ENCODE results near the gene MRTFA.
"Not testable (repeated sequence)": the region's sequence is repeated elsewhere in the genome, so short reads cannot be mapped to it uniquely, and the experiment has no call there.

MRTFA gene

GRCh38 chr22:40510631-40511364 is 125.7 kb downstream of the MRTFA start:
- no peak for DNase-seq (ENCODE audit: low read depth)
- H3K4me3 ChIP-seq (ENCODE audit: low read depth, low read length) = no peak overlapping the region

DNA sequence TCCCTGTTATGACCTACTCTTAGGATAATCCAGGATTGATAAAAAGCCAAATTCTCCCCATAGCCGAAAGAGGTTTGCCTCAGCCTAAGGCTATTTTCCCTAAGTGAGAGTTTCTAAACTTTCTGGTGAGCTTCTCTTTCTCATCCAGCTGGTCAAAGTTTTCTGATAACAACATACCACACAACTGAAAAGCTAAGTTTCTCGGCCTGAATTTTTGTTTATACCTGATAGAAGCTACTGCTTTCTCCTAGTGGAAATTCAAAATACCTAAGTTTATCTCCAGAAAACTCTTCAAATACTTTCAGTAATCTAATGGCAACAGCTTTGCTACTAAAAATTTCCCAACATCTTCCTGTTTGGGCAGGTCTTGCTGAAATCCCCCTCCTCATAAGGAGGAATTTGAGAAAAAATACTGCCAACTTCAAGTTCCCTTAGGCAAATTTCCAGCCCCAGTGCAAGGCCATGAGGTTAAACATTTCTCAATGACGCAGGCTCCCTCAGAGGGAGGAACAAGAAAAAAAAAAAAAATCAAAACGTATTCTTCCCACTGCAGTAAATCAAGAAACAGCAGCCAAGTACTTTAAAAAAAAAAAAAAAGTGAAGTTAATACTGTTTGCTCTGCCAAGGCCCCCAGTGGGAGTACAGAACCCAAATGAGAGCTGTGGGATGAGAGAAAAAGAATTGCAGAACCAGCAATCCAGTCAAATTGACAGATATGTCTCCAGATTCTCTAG is 127.0 kb downstream of the MRTFA start:
- peak; percentile 96 for DNase-seq (ENCODE audit: low read depth)
- H3K4me3 ChIP-seq (ENCODE audit: low read depth, low read length) = no peak overlapping the region

- not testable (repeated sequence) for H3K4me3 ChIP-seq (ENCODE audit: low read depth, low read length); DNase-seq (ENCODE audit: low read depth)
These were observed 128.5 kb downstream of the MRTFA start for GRCh38 chr22:40508046-40508445.

GRCh38 chr22:40507491-40507890 is 129.0 kb downstream of the MRTFA start:
- DNase-seq (ENCODE audit: low read depth) = no peak

GRCh38 chr22:40506762-40507161 is 129.8 kb downstream of the MRTFA start:
- no peak for DNase-seq (ENCODE audit: low read depth)
- no peak overlapping the region for H3K4me3 ChIP-seq (ENCODE audit: low read depth, low read length)

More at GRCh38 chr22:40507491-40507890, 129.0 kb downstream of the MRTFA start:
- no peak overlapping the region for H3K4me3 ChIP-seq (ENCODE audit: low read depth, low read length)

- no peak overlapping the region for H3K4me3 ChIP-seq (ENCODE audit: low read depth, low read length)
- no peak for DNase-seq (ENCODE audit: low read depth)
These were observed 132.0 kb downstream of the MRTFA start for GRCh38 chr22:40504285-40505249.

DNA sequence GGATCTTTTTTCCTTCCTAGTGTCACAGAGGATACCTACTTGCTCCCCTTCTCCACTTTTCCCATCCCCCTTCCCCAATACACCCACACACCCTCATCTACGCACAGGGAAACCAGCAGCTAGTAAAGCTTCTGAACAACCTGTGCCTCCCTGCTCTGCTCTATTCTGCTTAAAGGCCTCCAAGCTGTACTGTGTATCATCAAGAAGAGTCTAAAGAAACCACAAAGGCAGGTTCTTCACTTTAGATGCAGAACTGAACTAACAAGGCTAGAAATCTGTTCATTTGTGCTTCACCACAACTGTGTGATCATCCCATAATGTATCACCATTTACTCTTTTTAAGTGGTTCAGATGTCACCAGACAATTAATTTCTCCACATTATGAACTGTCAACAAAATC is 133.6 kb downstream of the MRTFA start:
- no peak overlapping the region for H3K4me3 ChIP-seq (ENCODE audit: low read depth, low read length)
- no peak for DNase-seq (ENCODE audit: low read depth)

- H3K4me3 ChIP-seq (ENCODE audit: low read depth, low read length); DNase-seq (ENCODE audit: low read depth): not testable (repeated sequence)
These were observed 136.1 kb downstream of the MRTFA start for GRCh38 chr22:40500465-40500786.

- no peak overlapping the region for H3K4me3 ChIP-seq (ENCODE audit: low read depth, low read length)
- peak; percentile 95 for DNase-seq (ENCODE audit: low read depth)
These were observed 137.3 kb downstream of the MRTFA start for GRCh38 chr22:40499209-40499623.

DNA sequence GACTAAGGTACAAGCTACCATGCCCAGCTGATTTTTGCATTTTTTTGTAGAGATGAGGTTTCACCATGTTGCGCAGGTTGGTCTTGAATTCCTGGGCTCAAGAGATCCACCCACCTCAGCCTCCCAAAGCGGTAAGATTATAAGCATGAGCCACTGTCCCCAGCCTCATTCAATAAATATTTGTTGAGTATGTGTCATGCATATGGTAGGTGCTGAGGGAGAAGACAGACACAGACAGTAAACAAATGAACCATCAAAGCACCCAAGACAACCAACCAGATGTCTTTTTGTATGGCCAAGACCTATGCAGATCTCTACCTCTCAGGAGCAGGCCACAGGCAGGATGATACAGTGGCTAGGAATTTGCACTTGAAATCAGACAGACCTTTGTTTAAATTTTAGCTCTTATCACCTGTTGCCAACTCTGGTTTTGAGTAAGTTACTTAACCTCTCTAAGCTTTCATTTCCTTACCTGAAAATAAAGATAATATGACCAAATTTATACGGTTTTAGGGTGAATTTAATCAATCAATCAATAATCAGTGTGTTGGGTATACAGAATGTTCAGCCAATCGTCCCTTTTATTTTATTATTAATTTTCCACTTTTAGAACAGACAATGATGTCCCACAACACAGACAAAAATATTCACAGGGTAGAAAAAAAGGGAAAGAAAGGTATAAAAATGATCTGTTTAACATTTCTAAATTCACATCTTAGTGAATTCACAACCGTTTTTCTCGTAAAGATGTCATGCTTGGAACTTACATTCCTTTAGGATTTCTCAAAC is 137.9 kb downstream of the MRTFA start:
- peak; percentile 78 for DNase-seq (ENCODE audit: low read depth)

DNA sequence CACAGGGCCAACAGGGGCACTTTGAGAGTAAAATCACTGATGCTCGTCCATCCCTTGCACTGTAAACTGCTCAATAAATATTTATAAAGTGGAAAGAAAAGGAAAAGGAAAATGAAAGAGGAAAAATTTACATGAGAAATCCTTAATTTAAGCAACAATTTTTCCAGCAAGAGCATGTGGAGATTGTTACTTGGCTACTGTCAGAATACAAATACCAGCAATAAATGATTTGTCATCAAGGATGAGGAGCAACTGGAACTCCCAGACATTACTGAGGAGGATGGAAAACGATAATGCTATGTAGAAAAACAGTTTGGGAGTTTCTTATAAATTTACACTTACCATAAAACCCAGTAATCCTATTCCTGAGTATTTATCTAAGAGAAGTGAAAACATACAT is 143.1 kb downstream of the MRTFA start:
- no peak overlapping the region for H3K4me3 ChIP-seq (ENCODE audit: low read depth, low read length)
- DNase-seq (ENCODE audit: low read depth) = no peak

More for the DNA sequence above, 137.9 kb downstream of the MRTFA start:
- no peak overlapping the region for H3K4me3 ChIP-seq (ENCODE audit: low read depth, low read length)

GRCh38 chr22:40491990-40492631 is 144.4 kb downstream of the MRTFA start:
- no peak for DNase-seq (ENCODE audit: low read depth)
- H3K4me3 ChIP-seq (ENCODE audit: low read depth, low read length) = no peak overlapping the region

DNA sequence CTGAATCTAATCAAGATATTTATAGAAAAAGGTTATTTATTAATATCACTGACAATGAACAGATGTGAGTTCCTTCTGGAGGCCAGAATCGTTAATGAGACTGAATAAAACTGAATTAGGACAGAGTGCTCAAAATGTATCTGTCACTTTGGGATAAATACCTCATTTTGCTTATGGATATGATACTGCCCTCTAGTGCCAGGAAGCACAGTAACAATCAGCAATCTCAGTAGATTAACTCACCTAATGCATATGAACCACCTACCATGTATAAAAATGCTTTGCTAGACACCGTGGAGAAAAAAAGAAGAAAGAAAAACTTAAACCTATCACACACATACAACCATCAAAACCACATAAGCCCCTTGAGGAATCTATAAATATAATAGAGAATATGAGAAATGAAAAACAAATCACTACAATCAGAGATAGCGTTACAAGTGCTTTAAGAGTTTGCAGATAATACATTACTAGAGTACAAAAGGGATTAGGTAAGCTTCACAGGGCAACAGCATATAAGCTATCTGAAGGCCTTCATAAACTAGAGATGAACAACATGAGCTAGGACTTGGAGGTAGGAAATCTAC is 148.8 kb downstream of the MRTFA start:
- no peak for DNase-seq (ENCODE audit: low read depth)
- no peak overlapping the region for H3K4me3 ChIP-seq (ENCODE audit: low read depth, low read length)

DNA sequence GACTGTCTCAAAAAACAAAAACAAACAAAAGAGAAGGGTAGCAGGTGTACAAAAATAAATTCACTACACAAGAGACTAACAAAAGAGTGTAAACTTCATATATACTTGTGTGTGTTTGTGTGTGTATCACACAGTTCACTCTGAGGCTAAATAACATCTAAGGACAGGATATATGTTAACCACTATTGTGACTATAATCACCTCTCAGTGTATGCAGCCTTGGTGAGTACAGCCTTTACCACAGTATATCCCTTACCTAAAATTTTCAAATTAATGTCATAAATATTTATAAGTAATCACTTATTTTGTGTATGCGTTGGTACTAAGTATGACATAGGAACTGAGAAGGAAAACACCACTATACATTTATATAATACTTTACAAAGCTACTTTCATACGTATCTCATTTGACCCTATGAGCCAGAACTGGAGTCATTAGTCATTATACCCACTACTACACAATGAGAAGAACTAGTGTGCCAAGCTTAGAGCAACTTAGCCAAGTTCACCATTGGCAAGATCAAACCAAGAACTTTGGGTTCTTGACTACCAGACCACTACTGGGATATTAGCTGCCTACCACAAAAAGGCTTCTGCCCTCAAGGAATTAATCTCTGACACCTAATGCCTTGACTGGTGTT is 149.4 kb downstream of the MRTFA start:
- no peak for DNase-seq (ENCODE audit: low read depth)
- H3K4me3 ChIP-seq (ENCODE audit: low read depth, low read length) = no peak overlapping the region

DNA sequence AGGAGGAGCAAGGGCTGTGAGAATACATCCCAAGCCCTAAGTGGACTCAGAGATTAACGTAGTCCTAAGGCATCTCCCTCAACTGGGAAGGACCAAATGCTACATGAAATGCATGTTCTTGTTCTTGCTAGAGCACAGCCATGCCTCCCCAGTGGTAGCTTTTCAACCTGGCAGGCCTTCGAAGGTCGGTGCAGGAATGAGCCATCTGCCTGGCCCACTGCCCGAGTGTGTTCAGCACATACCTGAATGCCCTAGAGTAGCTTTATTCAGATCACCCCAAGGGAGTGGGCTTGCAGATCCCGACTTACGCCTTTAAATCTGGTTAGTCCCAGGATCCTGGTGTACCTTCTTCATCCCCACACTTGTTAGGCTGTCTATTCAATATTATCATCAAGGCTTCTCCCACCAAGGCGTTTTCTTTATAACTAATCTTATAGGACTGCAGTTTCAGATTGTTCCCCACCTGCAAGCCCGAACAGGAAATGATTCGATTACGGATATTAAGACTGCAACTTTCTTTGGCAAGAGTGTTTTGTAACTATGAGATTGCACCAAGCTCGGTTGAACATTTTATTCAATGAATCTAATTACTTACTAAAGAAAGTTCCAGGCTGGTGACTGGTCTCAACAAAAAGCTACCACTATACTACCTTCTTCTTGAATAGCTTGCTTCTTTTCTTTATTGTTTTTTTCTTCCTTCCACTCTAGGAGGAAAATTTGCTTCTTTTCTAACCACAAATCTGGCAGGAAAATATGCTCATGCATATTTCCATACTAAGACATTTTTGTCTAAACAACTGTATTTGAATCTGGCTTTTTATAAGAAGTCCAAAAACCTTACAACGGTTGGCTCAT is 150.5 kb downstream of the MRTFA start:
- no peak for DNase-seq (ENCODE audit: low read depth)
- no peak overlapping the region for H3K4me3 ChIP-seq (ENCODE audit: low read depth, low read length)

DNA sequence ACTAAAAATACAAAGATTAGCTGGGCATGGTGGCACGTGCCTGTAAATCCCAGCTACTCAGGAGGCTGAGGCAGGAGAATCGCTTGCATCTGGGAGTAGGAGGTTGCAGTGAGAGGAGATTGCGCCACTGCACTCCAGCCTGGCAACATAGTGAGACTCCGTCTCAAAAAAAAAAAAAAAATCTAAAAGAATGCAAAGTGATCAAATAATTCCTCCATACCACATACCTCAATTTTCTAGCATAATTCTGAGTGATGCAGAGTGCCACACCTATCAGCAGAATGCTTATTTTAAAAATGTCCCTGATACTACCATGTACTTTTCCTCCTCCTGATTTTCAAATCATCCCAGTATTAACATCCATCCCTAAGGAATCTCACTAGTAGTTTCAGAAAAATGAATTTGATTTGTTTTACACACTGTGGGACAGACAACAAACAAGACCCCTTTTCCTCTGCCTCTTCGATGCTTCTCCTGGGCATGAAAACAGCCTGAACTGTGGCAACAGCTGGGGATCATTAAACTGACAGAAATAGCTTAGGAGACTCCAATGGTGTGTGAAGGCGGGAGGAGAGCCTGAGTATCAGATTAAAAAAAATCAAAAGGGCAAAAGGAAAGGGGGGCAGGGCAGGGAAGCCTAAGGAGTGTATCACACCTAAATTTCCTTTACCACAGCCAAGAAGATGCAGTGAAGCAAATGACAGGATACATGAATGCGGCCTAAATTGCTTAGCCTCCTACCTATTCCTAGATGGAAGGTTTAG is 151.4 kb downstream of the MRTFA start:
- DNase-seq (ENCODE audit: low read depth) = no peak
- no peak overlapping the region for H3K4me3 ChIP-seq (ENCODE audit: low read depth, low read length)

Measured in skeletal muscle cell (primary cell).